A549 (cell line): Measurements from ENCODE around the gene RAB3IL1. TPM values are rescaled to one million over a fixed set of nuclear protein-coding genes. Genes with fewer than 3 reads are reported as not detected.

ENCODE experiments used
- ATAC-seq, 2 experiments: fragments of 200-7000 bp in 1 of 2; fragments of >200 bp in 1 of 2; cut with Nextera tagmentation in 1 of 2; cut with Tn5 transposase in 1 of 2; 3 replicates each; pipeline versions ENCODE4 v1.8.0 to v1.9.1; 2018 to 2020; ENCODE audit warnings: mild to moderate bottlenecking in 1 of 2, moderate library complexity in 1 of 2
- CTCF ChIA-PET: fragments of 300-600 bp; sonication (Branson Sonifier 250); formaldehyde crosslinking; extraction: SDS; loops from one replicate; lab custom pipeline; 2021; ENCODE audit warnings: antibody characterized with exemption, inconsistent platforms; lab: Yijun Ruan, JAX
- POLR2A ChIA-PET: fragments of 350-600 bp; formaldehyde crosslinking; extraction: SDS; loops from one replicate; lab custom pipeline; 2021; ENCODE audit warnings: antibody characterized with exemption, inconsistent platforms; lab: Yijun Ruan, JAX
- DNase-seq, 2 experiments: peaks; one replicate each; pipeline versions ENCODE4 v3.0.0 to v3.0.0-alpha.2; 2011 to 2016; ENCODE audit warnings: low read depth in 1 of 2, low spot score in 1 of 2
- FAIRE-seq: peaks from 2 replicates; lab custom pipeline; 2011; peaks lifted over from hg19 to GRCh38; lab: Jason Lieb, UNC
- H3K27ac ChIP-seq, 2 experiments: fragments of >200 bp; sonication (Bioruptor Twin); formaldehyde crosslinking; 3 replicates each; pipeline ENCODE4 v1.5.1; 2016 to 2017
- H3K4me1 ChIP-seq: fragments of >200 bp; sonication (Bioruptor Twin); formaldehyde crosslinking; 3 replicates; pipeline ENCODE4 v1.6.1; 2016
- H3K4me2 ChIP-seq: fragments of >200 bp; sonication (Bioruptor Twin); formaldehyde crosslinking; 3 replicates; pipeline ENCODE4 v1.6.1; 2016
- H3K4me3 ChIP-seq: fragments of >200 bp; sonication (Bioruptor Twin); formaldehyde crosslinking; 3 replicates; pipeline ENCODE4 v1.5.1; 2016
- H3K9me3 ChIP-seq: fragments of >200 bp; sonication (Bioruptor Twin); formaldehyde crosslinking; 3 replicates; pipeline ENCODE4 v1.6.1; 2016
- BCL3 ChIP-seq: fragments of >200 bp; sonication (Bioruptor Twin); formaldehyde crosslinking; IDR thresholded peaks from 3 replicates; pipeline ENCODE4 v1.6.1; 2016
- BHLHE40 ChIP-seq: IDR thresholded peaks from 2 replicates; pipeline ENCODE4 v1.6.1; 2012; ENCODE audit warnings: low read depth, low read length, inconsistent platforms
- CBX2 ChIP-seq: fragments of 200-600 bp; sonication (generic); IDR thresholded peaks from 2 replicates; pipeline ENCODE4 v1.6.1; 2016; ENCODE audit warnings: low read depth, mild to moderate bottlenecking, borderline replicate concordance
- CHD4 ChIP-seq: fragments of 200-600 bp; sonication (generic); IDR thresholded peaks from 2 replicates; pipeline ENCODE4 v1.6.1; 2016; ENCODE audit warnings: antibody characterized with exemption, mild to moderate bottlenecking, borderline replicate concordance
- E2F6 ChIP-seq: IDR thresholded peaks from 2 replicates; pipeline ENCODE4 v1.6.1; 2012; ENCODE audit warnings: low read depth, borderline replicate concordance
- EHMT2 ChIP-seq: fragments of 200-600 bp; sonication (generic); IDR thresholded peaks from 2 replicates; pipeline ENCODE4 v1.6.1; 2016; ENCODE audit warnings: antibody characterized with exemption, low read depth, mild to moderate bottlenecking, moderate library complexity
- GATA3 ChIP-seq: IDR thresholded peaks from 2 replicates; pipeline ENCODE4 v1.6.1; 2012; ENCODE audit warnings: borderline replicate concordance
- JUN ChIP-seq, 2 experiments: fragments of >200 bp; sonication (Bioruptor Twin); formaldehyde crosslinking; IDR thresholded peaks; 2 replicates in 1 of 2; 3 replicates in 1 of 2; pipeline ENCODE4 v1.6.1; 2016 to 2017
- JUNB ChIP-seq: fragments of >200 bp; sonication (Bioruptor Twin); formaldehyde crosslinking; IDR thresholded peaks from 2 replicates; pipeline ENCODE4 v1.6.1; 2016
- MAX ChIP-seq: IDR thresholded peaks from 2 replicates; pipeline ENCODE4 v1.6.1; 2012
- NR3C1 ChIP-seq: fragments of >200 bp; sonication (Bioruptor Twin); formaldehyde crosslinking; IDR thresholded peaks from 3 replicates; pipeline ENCODE4 v1.6.1; 2017
- RARB ChIP-seq: fragments of 250-450 bp; sonication (Bioruptor Pico); IDR thresholded peaks from 2 replicates; pipeline ENCODE4 v1.8.0; 2021; ENCODE audit warnings: mild to moderate bottlenecking, moderate library complexity
- RFX5 ChIP-seq: fragments of 450-650 bp; IDR thresholded peaks from 2 replicates; pipeline ENCODE4 v1.7.1; 2014; ENCODE audit warnings: antibody characterized with exemption, mild to moderate bottlenecking, moderate library complexity
- ZC3H11A ChIP-seq: fragments of 450-650 bp; IDR thresholded peaks from 2 replicates; pipeline ENCODE4 v1.6.1; 2014; ENCODE audit warnings: antibody characterized with exemption, mild to moderate bottlenecking
- ZFP36 ChIP-seq: fragments of 450-650 bp; IDR thresholded peaks from 2 replicates; pipeline ENCODE4 v1.6.1; 2014; ENCODE audit warnings: borderline replicate concordance; ENCODE audit not compliant: partially characterized antibody
- ZNF302 ChIP-seq: fragments of 250-450 bp; sonication (Bioruptor Pico); IDR thresholded peaks from 2 replicates; pipeline ENCODE4 v1.9.0; 2021; ENCODE audit warnings: inconsistent platforms, mild to moderate bottlenecking, moderate library complexity
- ZSCAN20 ChIP-seq: fragments of 250-450 bp; sonication (Bioruptor Pico); IDR thresholded peaks from 2 replicates; pipeline ENCODE4 v1.8.0; 2022; ENCODE audit warnings: mild to moderate bottlenecking, moderate library complexity
- WGBS: methylation state at CpG from one replicate; pipeline ENCODE4 v1.1.6; 2017; ENCODE audit errors: missing lambda C conversion rate; 5-methylcytosine and 5-hydroxymethylcytosine counted together
- polyA plus RNA-seq, 4 experiments: library from polyadenylated mRNA; depleted of rRNA in 3 of 4; stranded (reverse); fragments of >200 nt; fragmentation: RNase III in 1 of 4; extraction: RNeasy Plus Mini Kit Qiagen cat#74134 plus additional on column Dnase treatment in 1 of 4; gene quantifications; 2 replicates in 3 of 4; 3 replicates in 1 of 4; pipeline ENCODE4 v1.2.3, GENCODE V29; 2011 to 2017

The RAB3IL1 gene
- polyA plus RNA-seq, 2 of the 4 experiments (the other 2 are of a cell fraction), result 5.8 to 6.2 TPM

- Histone ChIP-seq H3K4me2 (no peak overlapping the region), H3K9me3 (no peaks in the 10 kb centered on the region), H3K4me1 (peaks cover 33% of the 10 kb centered on the region), H3K27ac (no peak overlapping the region), H3K4me3 (no peak overlapping the region)
- DNase-seq, result no peak
- CTCF ChIA-PET, result interaction anchor here (0.9 to 6.1 kb wide), 3 partner anchors 15 to 25 kb away, joined by 3 to 60 read pairs (median 33); no protein-coding TSS in a partner anchor
- no peak for TF ChIP-seq GATA3
- TF ChIP-seq MAX, result no peak
- no peak for TF ChIP-seq BHLHE40
- TF ChIP-seq RFX5, result no peak
- FAIRE-seq, result no peak
- 88% methylated on average over 3 of the region's 6 CpGs for WGBS
- POLR2A ChIA-PET, result no interaction called here
- ATAC-seq, result no peak
These were observed 5.2 kb upstream of the RAB3IL1 start for GRCh38 chr11:61922539-61922938.

DNA sequence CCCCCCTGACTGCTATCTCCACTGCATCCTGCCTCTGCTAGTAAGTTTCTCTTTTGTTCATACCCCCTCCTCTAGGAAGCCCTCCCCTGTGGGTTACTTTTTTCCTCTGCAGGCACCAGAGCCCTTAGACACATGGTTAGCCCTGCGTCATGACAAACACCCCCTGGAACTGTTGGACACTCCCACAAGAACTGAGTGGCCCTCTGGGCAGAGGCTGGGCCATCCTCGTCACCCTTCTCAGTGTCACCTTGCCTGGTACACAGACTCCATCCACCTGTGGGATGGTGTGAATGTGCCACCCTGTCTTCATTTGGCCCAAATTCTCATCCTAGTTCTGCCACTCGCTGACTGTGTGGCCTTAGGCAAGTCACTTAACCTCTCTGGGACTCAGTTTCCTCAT, 4.1 kb upstream of the RAB3IL1 start:
- Histone ChIP-seq H3K4me2 (no peak overlapping the region), H3K27ac (no peak overlapping the region), H3K4me1 (peaks cover 37% of the 10 kb centered on the region), H3K4me3 (no peak overlapping the region), H3K9me3 (no peaks in the 10 kb centered on the region)
- POLR2A ChIA-PET, result no interaction called here
- DNase-seq, result no peak
- no peak for TF ChIP-seq ZSCAN20 (CRISPR knock-in tag)
- TF ChIP-seq BCL3, result no peak
- no peak for TF ChIP-seq NR3C1
- no peak for TF ChIP-seq E2F6
- TF ChIP-seq BHLHE40, result no peak
- no peak for TF ChIP-seq JUN (IDR thresholded peaks at IDR 0.05)
- TF ChIP-seq JUNB, result no peak
- TF ChIP-seq EHMT2, result no peak
- TF ChIP-seq CHD4, result no peak
- CTCF ChIA-PET, result interaction anchor here (0.9 to 6.1 kb wide), 4 partner anchors 14 to 26 kb away, joined by 3 to 60 read pairs (median 28); no protein-coding TSS in a partner anchor
- no peak for FAIRE-seq
- 91% methylated on average over 3 of the region's 3 CpGs for WGBS
- no peak for ATAC-seq

DNA sequence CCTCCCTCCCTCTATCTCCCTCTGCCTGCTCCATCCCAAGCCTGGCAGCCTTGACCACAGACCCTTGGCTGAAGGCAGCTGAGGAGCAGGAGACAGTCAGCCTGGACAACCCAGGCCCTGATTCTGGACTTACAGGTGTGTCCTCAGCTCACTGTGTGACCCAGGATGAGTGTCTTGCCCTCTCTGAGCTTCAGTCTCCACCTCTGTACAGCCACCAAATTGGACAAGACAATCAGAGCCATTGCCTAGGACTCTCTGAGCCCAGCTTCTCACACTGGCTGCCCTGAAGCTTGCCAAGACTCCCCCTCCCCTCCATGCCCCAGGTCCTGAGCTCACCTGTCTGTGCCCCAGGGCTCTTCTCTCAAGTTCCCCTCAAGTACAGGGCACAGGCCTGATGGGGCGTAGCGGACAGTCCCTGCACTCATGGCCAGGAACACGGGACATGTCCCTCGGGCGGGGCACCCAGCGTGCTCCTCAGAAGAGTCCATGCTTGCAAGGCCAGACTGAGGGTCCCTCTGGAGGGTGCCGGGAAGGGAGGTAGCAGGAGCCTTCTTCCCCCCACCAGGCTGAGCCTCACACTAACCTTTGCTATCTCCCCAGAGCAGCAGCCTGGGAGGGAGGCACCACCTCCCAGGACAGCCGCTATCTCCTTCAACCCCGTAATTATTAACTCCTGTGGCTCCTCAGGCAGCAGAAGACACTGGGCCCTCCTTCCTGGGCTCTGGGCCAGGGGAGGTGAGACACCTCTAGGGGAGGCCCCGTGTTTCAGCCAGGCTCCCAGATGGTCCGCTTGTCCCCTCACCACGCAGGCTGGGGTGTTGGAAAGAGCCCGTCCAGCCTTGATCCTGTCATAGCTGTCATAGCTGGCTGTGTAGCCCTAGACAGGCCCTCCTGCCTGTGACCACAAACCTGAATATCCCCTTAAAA, 2.6 kb upstream of the RAB3IL1 start:
- WGBS, result 21% methylated on average over 8 of the region's 13 CpGs
- peak; percentile 44 to 50 for DNase-seq
- ChIA-PET CTCF (interaction anchor here (0.8 to 3.1 kb wide), 8 partner anchors 18 to 188 kb away, joined by 3 to 22 read pairs (median 4); no protein-coding TSS in a partner anchor), POLR2A (no interaction called here)
- TF ChIP-seq ZFP36, result peak; percentile 26
- TF ChIP-seq RARB (CRISPR knock-in tag), result no peak
- H3K9me3 ChIP-seq, result no peaks in the 10 kb centered on the region
- ATAC-seq, result peak; percentile 42 to 70; a peak in 3 of 6 replicates
- no peak overlapping the region for H3K4me3 ChIP-seq
- peak overlapping the region; percentile 63 to 73; a peak in 5 of 6 replicates for H3K27ac ChIP-seq
- H3K4me2 ChIP-seq, result peak overlapping the region; percentile 78
- FAIRE-seq, result no peak
- H3K4me1 ChIP-seq, result peaks cover 38% of the 10 kb centered on the region

DNA sequence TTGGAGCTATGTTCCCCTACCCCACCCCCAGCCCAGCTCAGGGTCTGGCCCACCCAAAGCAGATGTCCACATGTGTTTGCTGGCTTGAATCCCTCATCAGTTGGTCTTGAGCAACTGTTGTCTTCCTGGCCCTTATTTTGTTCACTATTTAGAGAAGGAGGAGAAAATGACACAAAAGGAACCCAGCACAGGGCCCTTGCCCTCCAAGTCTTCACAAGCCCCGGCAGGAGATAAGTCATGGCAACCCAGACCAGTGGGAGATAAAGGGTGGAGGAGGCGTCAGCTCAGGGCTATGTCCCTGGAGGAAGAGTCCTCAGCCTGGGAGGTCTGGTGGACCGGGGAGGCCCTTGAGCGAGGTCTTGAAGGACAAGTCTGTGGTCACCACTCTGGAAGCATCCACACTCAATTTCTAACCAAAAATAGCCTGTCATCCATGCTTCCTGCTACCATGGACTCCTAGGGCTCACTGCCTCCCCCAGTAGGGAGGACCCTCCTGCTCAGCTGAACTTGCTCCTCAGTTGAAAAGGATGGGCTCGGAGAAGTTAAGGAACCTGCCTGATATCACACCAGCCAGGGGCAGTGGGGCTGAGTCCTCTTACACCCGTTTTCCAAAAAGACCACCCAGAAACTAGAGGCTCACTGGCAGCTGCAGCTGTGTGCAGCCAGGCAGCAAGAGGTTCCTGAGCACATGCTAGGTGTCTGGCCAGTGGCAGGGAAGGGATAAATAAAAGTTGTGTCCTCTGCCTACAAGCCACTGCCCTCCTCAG, 1.8 kb upstream of the RAB3IL1 start:
- ATAC-seq (no peak), DNase-seq (no peak), FAIRE-seq (no peak)
- Histone ChIP-seq H3K27ac (peak overlapping the region; percentile 63 to 73; a peak in 5 of 6 replicates), H3K4me3 (no peak overlapping the region), H3K9me3 (no peaks in the 10 kb centered on the region), H3K4me2 (peak overlapping the region; percentile 78; the same call in 2 of the 3 replicates), H3K4me1 (peaks cover 38% of the 10 kb centered on the region)
- TF ChIP-seq RARB (CRISPR knock-in tag), result no peak
- no peak for TF ChIP-seq CBX2
- TF ChIP-seq ZNF302 (CRISPR knock-in tag), result no peak
- TF ChIP-seq BCL3, result no peak
- no peak for TF ChIP-seq ZC3H11A
- POLR2A ChIA-PET, result no interaction called here
- WGBS, result 96% methylated on average over 6 of the region's 6 CpGs
- CTCF ChIA-PET, result interaction anchor here (0.6 to 3.1 kb wide), 10 partner anchors 19 to 189 kb away, joined by 3 to 22 read pairs (median 4); no protein-coding TSS in a partner anchor
